HepG2 (cell line): Measurements from ENCODE around the gene DENND4A. TPM values are rescaled to one million over a fixed set of nuclear protein-coding genes. Genes with fewer than 3 reads are reported as not detected.

Experiments
- ATAC-seq: fragments of 200-7000 bp; cut with Tn5 transposase; 3 replicates; pipeline ENCODE4 v1.9.1; 2020; ENCODE audit warnings: mild to moderate bottlenecking, moderate library complexity
- BruUV-seq: library from RNA; stranded (reverse); fragments of 400-500 nt; replicated peaks from 2 replicates; lab custom pipeline; 2021; lab: Mats Ljungman, UMichigan
- CTCF ChIA-PET: fragments of 300-600 bp; formaldehyde crosslinking; extraction: SDS; loops from one replicate; lab custom pipeline; 2021; ENCODE audit warnings: low total read pairs, inconsistent platforms, low intra/inter-chr PET ratio; lab: Yijun Ruan, JAX
- POLR2A ChIA-PET: fragments of 350-600 bp; sonication (Branson Sonifier 250); formaldehyde crosslinking; loops from one replicate; lab custom pipeline; 2020; ENCODE audit warnings: antibody characterized with exemption, inconsistent platforms; lab: Yijun Ruan, JAX
- DNase-seq: peaks from one replicate; pipeline ENCODE4 v3.0.0-alpha.2; 2015; ENCODE audit warnings: low spot score
- FAIRE-seq: peaks from 3 replicates; lab custom pipeline; 2011; peaks lifted over from hg19 to GRCh38; lab: Jason Lieb, UNC
- H2AFZ ChIP-seq: one replicate; pipeline ENCODE4 v1.6.1; 2011; ENCODE audit warnings: low read length, inconsistent platforms
- H3K27ac ChIP-seq: fragments of 300-600 bp; 3 replicates; pipeline ENCODE4 v1.8.0; 2011; ENCODE audit warnings: mixed run types, mild to moderate bottlenecking, mixed read lengths, low read length, inconsistent platforms; ENCODE audit not compliant: insufficient read depth; ENCODE audit errors: extremely low read length
- H3K27me3 ChIP-seq, 2 experiments: fragments of 200-600 bp in 1 of 2; 2 replicates in 1 of 2; 3 replicates in 1 of 2; pipeline versions ENCODE4 v1.6.0 to v1.8.0; 2011; ENCODE audit warnings: low read length in 2 of 2, mild to moderate bottlenecking in 2 of 2, moderate library complexity in 2 of 2, inconsistent platforms in 1 of 2; ENCODE audit not compliant: insufficient read depth in 2 of 2, control insufficient read depth in 1 of 2
- H3K36me3 ChIP-seq, 2 experiments: fragments of 200-600 bp in 1 of 2; replicated peaks in 1 of 2; 2 replicates in 1 of 2; 3 replicates in 1 of 2; pipeline versions ENCODE4 v1.5.1 to v1.8.0; 2011; ENCODE audit warnings: low read length in 2 of 2, inconsistent platforms in 1 of 2; ENCODE audit not compliant: insufficient read depth in 2 of 2, control insufficient read depth in 1 of 2
- H3K4me1 ChIP-seq: 2 replicates; pipeline ENCODE4 v1.5.1; 2012; ENCODE audit warnings: low read length, inconsistent platforms; ENCODE audit not compliant: insufficient read depth
- H3K4me2 ChIP-seq: 2 replicates; pipeline ENCODE4 v1.6.0; 2011; ENCODE audit warnings: low read depth, low read length, inconsistent platforms
- H3K4me3 ChIP-seq, 3 experiments: fragments of 200-600 bp in 1 of 3; sonication (generic), shearing (Covaris generic) in 1 of 3; replicated peaks in 1 of 3; 2 replicates each; pipeline ENCODE4 v1.5.1; 2011 to 2016; ENCODE audit warnings: low read length in 3 of 3, inconsistent platforms in 2 of 3, low read depth in 2 of 3, mild to moderate bottlenecking in 2 of 3, control low read depth in 1 of 3, mixed read lengths in 1 of 3; ENCODE audit not compliant: insufficient read depth in 1 of 3
- H3K79me2 ChIP-seq: one replicate; pipeline ENCODE4 v1.6.1; 2011; ENCODE audit warnings: low read length, inconsistent platforms; ENCODE audit not compliant: insufficient read depth
- H3K9ac ChIP-seq: 2 replicates; pipeline ENCODE4 v1.6.0; 2011; ENCODE audit warnings: mild to moderate bottlenecking, low read depth, low read length, inconsistent platforms; ENCODE audit not compliant: insufficient read depth
- H3K9me3 ChIP-seq: 2 replicates; pipeline ENCODE4 v1.5.1; 2012; ENCODE audit warnings: mild to moderate bottlenecking, low read length
- H4K20me1 ChIP-seq: 2 replicates; pipeline ENCODE4 v1.6.0; 2011; ENCODE audit warnings: inconsistent platforms, mild to moderate bottlenecking, low read length, moderate library complexity; ENCODE audit not compliant: insufficient read depth
- GLI4 ChIP-seq: sonication (generic); formaldehyde crosslinking; IDR thresholded peaks from 2 replicates; pipeline ENCODE4 v1.5.1; 2020; ENCODE audit warnings: missing genetic modification reagents, mild to moderate bottlenecking, moderate library complexity, borderline replicate concordance
- JDP2 ChIP-seq: sonication (generic); formaldehyde crosslinking; IDR thresholded peaks from 2 replicates; pipeline ENCODE4 v1.8.1; 2022; ENCODE audit warnings: missing genetic modification reagents, borderline replicate concordance
- NCOA5 ChIP-seq: sonication (generic); formaldehyde crosslinking; IDR thresholded peaks from 2 replicates; pipeline ENCODE4 v1.4.0; 2020; ENCODE audit warnings: missing genetic modification reagents
- TAF1 ChIP-seq: sonication (generic); formaldehyde crosslinking; IDR thresholded peaks from 2 replicates; pipeline ENCODE4 v1.4.0; 2020; ENCODE audit warnings: missing genetic modification reagents
- ZFP36 ChIP-seq: fragments of 150-350 bp; IDR thresholded peaks from 2 replicates; pipeline ENCODE4 v1.6.1; 2018; ENCODE audit warnings: borderline replicate concordance, low read length, low read depth; ENCODE audit not compliant: partially characterized antibody
- ZIK1 ChIP-seq: sonication (generic); formaldehyde crosslinking; IDR thresholded peaks from 2 replicates; pipeline ENCODE4 v1.5.0; 2020; ENCODE audit warnings: mild to moderate bottlenecking, low read depth, missing genetic modification reagents, borderline replicate concordance
- ZNF30 ChIP-seq: sonication (generic); formaldehyde crosslinking; IDR thresholded peaks from 2 replicates; pipeline ENCODE4 v1.5.0; 2020; ENCODE audit warnings: mild to moderate bottlenecking, missing genetic modification reagents
- in situ Hi-C: cut with HindIII; loops from 2 replicates; pipeline ENCODE4 v1.10.0; 2017; ENCODE audit warnings: low pct_unique_long_range_greater_than_20kb; ENCODE audit not compliant: extremely low pct_ligation_motif_present
- intact Hi-C: fragments of 100-400 bp; cut with micrococcal nuclease; formaldehyde crosslinking; loops from one replicate; pipeline ENCODE4 v1.10.0; 2022; ENCODE audit not compliant: unreplicated experiment
- polyA plus RNA-seq, 8 experiments: library from polyadenylated mRNA; depleted of rRNA in 3 of 8; stranded (reverse) in 7 of 8; unstranded in 1 of 8; fragments of >200 nt; fragmentation: Illumina TruSeq in 4 of 8; extraction: Trizol in 4 of 8; gene quantifications; 2 replicates each; pipeline versions ENCODE4 v1.2.1 to v1.2.3, GENCODE V29; 2011 to 2016; ENCODE audit warnings: low read depth in 4 of 8, missing spikeins in 1 of 8, mixed read lengths in 1 of 8; ENCODE audit not compliant: insufficient read depth in 1 of 8
- total RNA-seq, 5 experiments: library from RNA; depleted of rRNA; stranded (reverse); fragments of >200 nt; fragmentation: Illumina TruSeq; extraction: Trizol; gene quantifications; 2 replicates each; pipeline ENCODE4 v1.2.3, GENCODE V29; 2016; ENCODE audit warnings: low read depth in 1 of 5
- TF ChIP-seq, protein P1 (sequence below): sonication (generic); formaldehyde crosslinking; IDR thresholded peaks from 2 replicates; pipeline ENCODE4 v1.5.1; 2020; ENCODE audit warnings: mild to moderate bottlenecking, missing genetic modification reagents, moderate library complexity
- TF ChIP-seq, protein P2 (sequence below): sonication (generic); formaldehyde crosslinking; IDR thresholded peaks from 2 replicates; pipeline ENCODE4 v1.4.0; 2020; ENCODE audit warnings: missing genetic modification reagents
- TF ChIP-seq, protein P3 (sequence below): IDR thresholded peaks from 2 replicates; pipeline ENCODE4 v1.4.0; 2020; ENCODE audit warnings: mild to moderate bottlenecking, missing genetic modification reagents

The DENND4A gene
- total and polyA plus RNA-seq, 2 of the 13 experiments (the other 11 are each of a cell fraction or from before 2014, with no cell fraction given): 13.2 to 18.6 TPM

DNA sequence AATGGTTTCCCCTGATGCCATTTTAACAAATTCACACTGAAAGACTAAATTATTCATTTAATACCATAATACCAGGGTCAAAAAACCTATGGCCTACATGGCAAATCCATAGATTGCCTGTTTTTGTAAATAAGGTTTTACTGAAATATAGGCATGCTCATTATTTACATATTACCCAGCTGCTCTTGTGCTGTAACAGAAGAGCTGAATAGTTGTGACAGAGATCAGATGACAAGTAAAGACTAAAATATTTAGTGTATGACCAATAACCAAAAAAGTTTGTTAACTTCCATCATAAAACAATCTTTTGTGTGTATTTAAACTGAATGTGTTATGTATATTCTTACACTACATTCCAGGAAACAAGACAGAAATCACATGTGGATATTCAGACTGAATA is 60.2 kb downstream of the DENND4A start:
- ATAC-seq (no peak), FAIRE-seq (no peak), DNase-seq (no peak)
- Histone ChIP-seq H3K9me3 (no peaks in the 10 kb centered on the region), H3K27ac (no peak overlapping the region), H3K36me3 (peaks cover 0 to 21% of the 10 kb centered on the region in 2 experiments; a peak in 2 of 5 replicates), H3K4me2 (no peak overlapping the region), H3K9ac (no peak overlapping the region), H3K4me1 (no peaks in the 10 kb centered on the region), H3K27me3 (no peaks in the 10 kb centered on the region), H3K79me2 (no peaks in the 10 kb centered on the region), H3K4me3 (no peak overlapping the region), H4K20me1 (no peaks in the 10 kb centered on the region), H2AFZ (no peak overlapping the region)
- ChIA-PET CTCF (no interaction called here), POLR2A (interaction anchor here (2.1 kb wide), 1 partner anchor 101 kb away, joined by 4 read pairs; no protein-coding TSS in a partner anchor)
- in situ Hi-C loops: no loop called here
- intact Hi-C loops: no loop called here
- BruUV-seq: no TSS peak
- TF ChIP-seq, protein P1, sequence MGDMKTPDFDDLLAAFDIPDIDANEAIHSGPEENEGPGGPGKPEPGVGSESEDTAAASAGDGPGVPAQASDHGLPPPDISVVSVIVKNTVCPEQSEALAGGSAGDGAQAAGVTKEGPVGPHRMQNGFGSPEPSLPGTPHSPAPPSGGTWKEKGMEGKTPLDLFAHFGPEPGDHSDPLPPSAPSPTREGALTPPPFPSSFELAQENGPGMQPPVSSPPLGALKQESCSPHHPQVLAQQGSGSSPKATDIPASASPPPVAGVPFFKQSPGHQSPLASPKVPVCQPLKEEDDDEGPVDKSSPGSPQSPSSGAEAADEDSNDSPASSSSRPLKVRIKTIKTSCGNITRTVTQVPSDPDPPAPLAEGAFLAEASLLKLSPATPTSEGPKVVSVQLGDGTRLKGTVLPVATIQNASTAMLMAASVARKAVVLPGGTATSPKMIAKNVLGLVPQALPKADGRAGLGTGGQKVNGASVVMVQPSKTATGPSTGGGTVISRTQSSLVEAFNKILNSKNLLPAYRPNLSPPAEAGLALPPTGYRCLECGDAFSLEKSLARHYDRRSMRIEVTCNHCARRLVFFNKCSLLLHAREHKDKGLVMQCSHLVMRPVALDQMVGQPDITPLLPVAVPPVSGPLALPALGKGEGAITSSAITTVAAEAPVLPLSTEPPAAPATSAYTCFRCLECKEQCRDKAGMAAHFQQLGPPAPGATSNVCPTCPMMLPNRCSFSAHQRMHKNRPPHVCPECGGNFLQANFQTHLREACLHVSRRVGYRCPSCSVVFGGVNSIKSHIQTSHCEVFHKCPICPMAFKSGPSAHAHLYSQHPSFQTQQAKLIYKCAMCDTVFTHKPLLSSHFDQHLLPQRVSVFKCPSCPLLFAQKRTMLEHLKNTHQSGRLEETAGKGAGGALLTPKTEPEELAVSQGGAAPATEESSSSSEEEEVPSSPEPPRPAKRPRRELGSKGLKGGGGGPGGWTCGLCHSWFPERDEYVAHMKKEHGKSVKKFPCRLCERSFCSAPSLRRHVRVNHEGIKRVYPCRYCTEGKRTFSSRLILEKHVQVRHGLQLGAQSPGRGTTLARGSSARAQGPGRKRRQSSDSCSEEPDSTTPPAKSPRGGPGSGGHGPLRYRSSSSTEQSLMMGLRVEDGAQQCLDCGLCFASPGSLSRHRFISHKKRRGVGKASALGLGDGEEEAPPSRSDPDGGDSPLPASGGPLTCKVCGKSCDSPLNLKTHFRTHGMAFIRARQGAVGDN: no peak
- TF ChIP-seq TAF1 (CRISPR knock-in tag) (no peak), JDP2 (CRISPR knock-in tag) (no peak), ZNF30 (no peak), ZFP36 (no peak), NCOA5 (CRISPR knock-in tag) (no peak), GLI4 (CRISPR knock-in tag) (no peak), ZIK1 (no peak)
- TF ChIP-seq, protein P2, sequence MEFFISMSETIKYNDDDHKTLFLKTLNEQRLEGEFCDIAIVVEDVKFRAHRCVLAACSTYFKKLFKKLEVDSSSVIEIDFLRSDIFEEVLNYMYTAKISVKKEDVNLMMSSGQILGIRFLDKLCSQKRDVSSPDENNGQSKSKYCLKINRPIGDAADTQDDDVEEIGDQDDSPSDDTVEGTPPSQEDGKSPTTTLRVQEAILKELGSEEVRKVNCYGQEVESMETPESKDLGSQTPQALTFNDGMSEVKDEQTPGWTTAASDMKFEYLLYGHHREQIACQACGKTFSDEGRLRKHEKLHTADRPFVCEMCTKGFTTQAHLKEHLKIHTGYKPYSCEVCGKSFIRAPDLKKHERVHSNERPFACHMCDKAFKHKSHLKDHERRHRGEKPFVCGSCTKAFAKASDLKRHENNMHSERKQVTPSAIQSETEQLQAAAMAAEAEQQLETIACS: no peak
- TF ChIP-seq, protein P3, sequence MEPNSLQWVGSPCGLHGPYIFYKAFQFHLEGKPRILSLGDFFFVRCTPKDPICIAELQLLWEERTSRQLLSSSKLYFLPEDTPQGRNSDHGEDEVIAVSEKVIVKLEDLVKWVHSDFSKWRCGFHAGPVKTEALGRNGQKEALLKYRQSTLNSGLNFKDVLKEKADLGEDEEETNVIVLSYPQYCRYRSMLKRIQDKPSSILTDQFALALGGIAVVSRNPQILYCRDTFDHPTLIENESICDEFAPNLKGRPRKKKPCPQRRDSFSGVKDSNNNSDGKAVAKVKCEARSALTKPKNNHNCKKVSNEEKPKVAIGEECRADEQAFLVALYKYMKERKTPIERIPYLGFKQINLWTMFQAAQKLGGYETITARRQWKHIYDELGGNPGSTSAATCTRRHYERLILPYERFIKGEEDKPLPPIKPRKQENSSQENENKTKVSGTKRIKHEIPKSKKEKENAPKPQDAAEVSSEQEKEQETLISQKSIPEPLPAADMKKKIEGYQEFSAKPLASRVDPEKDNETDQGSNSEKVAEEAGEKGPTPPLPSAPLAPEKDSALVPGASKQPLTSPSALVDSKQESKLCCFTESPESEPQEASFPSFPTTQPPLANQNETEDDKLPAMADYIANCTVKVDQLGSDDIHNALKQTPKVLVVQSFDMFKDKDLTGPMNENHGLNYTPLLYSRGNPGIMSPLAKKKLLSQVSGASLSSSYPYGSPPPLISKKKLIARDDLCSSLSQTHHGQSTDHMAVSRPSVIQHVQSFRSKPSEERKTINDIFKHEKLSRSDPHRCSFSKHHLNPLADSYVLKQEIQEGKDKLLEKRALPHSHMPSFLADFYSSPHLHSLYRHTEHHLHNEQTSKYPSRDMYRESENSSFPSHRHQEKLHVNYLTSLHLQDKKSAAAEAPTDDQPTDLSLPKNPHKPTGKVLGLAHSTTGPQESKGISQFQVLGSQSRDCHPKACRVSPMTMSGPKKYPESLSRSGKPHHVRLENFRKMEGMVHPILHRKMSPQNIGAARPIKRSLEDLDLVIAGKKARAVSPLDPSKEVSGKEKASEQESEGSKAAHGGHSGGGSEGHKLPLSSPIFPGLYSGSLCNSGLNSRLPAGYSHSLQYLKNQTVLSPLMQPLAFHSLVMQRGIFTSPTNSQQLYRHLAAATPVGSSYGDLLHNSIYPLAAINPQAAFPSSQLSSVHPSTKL (CRISPR knock-in tag): no peak
